Effector memory CD8-positive, alpha-beta T cell (primary cell): ENCODE measurements around the gene DIS3L2.
A peak's percentile ranks its signal among the peaks of the same experiment; 100 is the strongest.
"Not testable (repeated sequence)": the region's sequence is repeated elsewhere in the genome, so short reads cannot be mapped to it uniquely, and the experiment has no call there.

Experiments
- ATAC-seq: fragments of 150-1000 bp; cut with Tn5 transposase; replicated peaks from 2 replicates; pipeline ENCODE4 v1.10.0; 2021; ENCODE audit warnings: mild to moderate bottlenecking, moderate library complexity
- DNase-seq, 3 experiments: peaks; one replicate each; pipeline ENCODE4 v3.0.0; 2021
- H3K27ac Mint-ChIP-seq, 2 donors: one replicate each; pipeline ENCODE4 v1.8.0; 2022; ENCODE audit warnings: mild to moderate bottlenecking in 2 of 2, mixed read lengths in 2 of 2, moderate library complexity in 2 of 2
- H3K27me3 Mint-ChIP-seq, 2 donors: one replicate each; pipeline ENCODE4 v1.8.0; 2022; ENCODE audit warnings: mixed read lengths in 2 of 2
- H3K36me3 Mint-ChIP-seq: one replicate; pipeline ENCODE4 v1.8.0; 2022; ENCODE audit warnings: mild to moderate bottlenecking, moderate library complexity, mixed read lengths; ENCODE audit not compliant: insufficient read depth
- H3K4me1 Mint-ChIP-seq, 2 donors: one replicate each; pipeline ENCODE4 v1.8.0; 2022; ENCODE audit warnings: low read depth in 2 of 2, mixed read lengths in 2 of 2
- H3K4me3 Mint-ChIP-seq, 2 donors: one replicate each; pipeline ENCODE4 v1.8.0; 2022; ENCODE audit warnings: mild to moderate bottlenecking in 2 of 2, mixed read lengths in 2 of 2, moderate library complexity in 2 of 2
- H3K9me3 Mint-ChIP-seq, 2 donors: one replicate each; pipeline ENCODE4 v1.8.0; 2022; ENCODE audit warnings: mixed read lengths in 2 of 2

Gene DIS3L2

DNA sequence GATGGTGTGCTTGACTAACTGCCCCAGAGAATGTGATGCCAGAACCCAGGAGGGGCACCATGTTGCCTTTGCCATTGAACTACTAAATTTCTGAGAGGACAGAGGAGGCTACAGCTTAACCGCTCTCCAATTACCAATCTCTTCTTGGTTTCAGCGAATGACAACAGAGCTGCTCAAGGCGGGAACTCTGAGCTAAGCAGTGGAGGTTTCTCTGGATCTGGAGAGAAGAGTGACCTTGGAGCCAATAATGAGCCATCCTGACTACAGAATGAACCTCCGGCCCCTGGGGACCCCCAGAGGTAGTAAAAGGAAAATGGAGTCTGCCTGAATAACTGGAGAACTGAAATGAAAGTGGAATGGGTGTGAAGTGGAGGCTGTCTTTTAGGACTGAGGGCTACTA lies 53.2 kb downstream of the DIS3L2 start:
- Mint-ChIP-seq H3K9me3 (no peaks in the 10 kb centered on the region), H3K27ac (no peak overlapping the region), H3K4me3 (no peak overlapping the region), H3K4me1 (peaks cover 8 to 14% of the 10 kb centered on the region in 2 donors), H3K36me3 (peaks cover 7% of the 10 kb centered on the region), H3K27me3 (no peaks in the 10 kb centered on the region)
- DNase-seq: no peak
- no peak for ATAC-seq

DNA sequence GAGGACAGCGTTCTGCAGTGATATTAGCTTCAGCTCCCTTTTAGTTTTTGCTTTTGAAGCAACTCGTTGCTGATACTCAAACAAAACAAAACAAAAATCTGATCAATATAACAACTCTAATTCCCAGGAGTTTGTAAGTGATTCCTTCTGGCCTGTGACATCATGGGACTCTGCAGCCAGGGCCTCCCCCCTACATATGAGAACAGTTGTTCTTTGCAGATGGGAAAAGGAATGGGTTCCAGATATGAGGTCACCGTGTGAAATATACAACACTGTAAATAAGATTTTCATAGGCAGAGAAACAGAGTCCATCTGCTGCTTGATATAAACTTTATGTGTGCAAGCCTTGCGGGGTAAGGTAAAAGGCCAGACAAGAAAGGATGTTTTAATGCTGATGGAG lies 56.7 kb downstream of the DIS3L2 start:
- Mint-ChIP-seq H3K4me1 (peaks cover 4 to 8% of the 10 kb centered on the region in 2 donors), H3K36me3 (peaks cover 7% of the 10 kb centered on the region), H3K27ac (peak overlapping the region in 1 of 2 donors; percentile 42), H3K9me3 (no peaks in the 10 kb centered on the region), H3K4me3 (no peak overlapping the region), H3K27me3 (no peaks in the 10 kb centered on the region)
- ATAC-seq (no peak), DNase-seq (no peak)

DNA sequence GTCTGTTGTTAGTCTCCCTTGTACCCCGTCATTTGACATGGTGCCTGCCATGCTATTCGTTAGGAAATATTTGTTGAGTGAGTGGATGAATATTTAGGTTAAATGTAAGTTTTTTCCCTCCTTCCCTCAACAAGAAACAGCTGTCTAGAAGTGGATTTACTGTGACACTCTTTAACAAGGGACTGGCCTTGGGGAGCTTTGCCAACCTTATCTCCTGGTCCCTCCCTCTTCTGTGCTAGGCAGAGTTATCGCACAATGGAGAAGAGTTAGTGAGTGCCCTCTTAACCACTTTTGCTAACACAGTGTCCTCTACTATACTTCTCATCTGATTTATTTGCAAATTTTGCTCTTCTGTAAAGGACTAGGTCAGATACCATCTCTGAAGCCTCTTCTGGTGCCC lies 61.2 kb downstream of the DIS3L2 start:
- ATAC-seq (no peak), DNase-seq (no peak)
- H3K4me1 Mint-ChIP-seq: peaks cover 0 to 1% of the 10 kb centered on the region in 2 donors

DNA sequence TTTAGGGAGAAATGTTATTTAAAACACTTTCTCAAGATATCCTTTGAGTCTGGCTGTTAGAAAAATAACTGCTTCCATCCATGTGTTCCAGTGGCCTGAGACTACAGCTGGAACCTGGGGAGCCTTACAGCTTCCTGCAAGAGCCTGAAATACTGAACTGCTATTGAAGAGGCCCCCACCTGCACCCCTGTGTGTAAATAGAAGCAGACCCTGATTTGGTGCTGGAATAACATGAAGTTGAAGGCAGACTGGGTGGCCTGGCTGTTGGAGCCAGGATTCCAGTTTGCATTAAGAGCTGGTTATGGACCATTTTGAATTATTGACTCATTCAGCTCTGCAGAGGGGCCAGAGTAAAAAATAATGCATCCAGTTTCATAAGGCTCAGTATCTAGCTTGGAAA lies 61.9 kb downstream of the DIS3L2 start:
- DNase-seq (no peak), ATAC-seq (no peak)
- no peak overlapping the region for H3K27ac Mint-ChIP-seq
- no peaks in the 10 kb centered on the region for H3K27me3 Mint-ChIP-seq
- no peak overlapping the region for H3K4me3 Mint-ChIP-seq
- H3K4me1 Mint-ChIP-seq: peaks cover 3 to 6% of the 10 kb centered on the region in 2 donors
- no peaks in the 10 kb centered on the region for H3K9me3 Mint-ChIP-seq
- H3K36me3 Mint-ChIP-seq: peaks cover 13% of the 10 kb centered on the region

More for the DNA sequence above, 61.2 kb downstream of the DIS3L2 start:
- Mint-ChIP-seq H3K36me3 (peaks cover 14% of the 10 kb centered on the region), H3K27me3 (no peaks in the 10 kb centered on the region), H3K27ac (no peak overlapping the region), H3K4me3 (no peak overlapping the region), H3K9me3 (no peaks in the 10 kb centered on the region)

DNA sequence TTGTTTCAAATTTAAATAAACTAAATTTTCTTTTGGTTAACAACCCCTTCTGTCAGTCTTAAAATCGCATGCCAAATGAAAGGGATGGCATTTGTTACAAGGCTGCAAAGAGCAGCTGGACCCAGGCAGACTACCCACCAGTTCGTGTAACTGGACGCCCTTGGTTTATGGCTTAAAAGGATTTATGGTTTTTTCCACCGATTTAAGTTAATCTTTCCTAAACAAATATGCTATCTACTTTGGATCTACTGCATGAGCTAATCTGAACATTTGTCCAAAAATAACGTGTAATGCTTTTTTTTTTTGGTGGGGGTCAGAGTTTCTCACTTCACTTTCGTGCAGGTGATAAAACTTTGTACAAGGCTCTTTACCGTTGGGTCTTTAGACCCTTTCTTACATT lies 62.9 kb downstream of the DIS3L2 start:
- ATAC-seq: no peak
- Mint-ChIP-seq H3K9me3 (no peaks in the 10 kb centered on the region), H3K4me1 (peaks cover 6 to 16% of the 10 kb centered on the region in 2 donors), H3K27ac (no peak overlapping the region), H3K4me3 (no peak overlapping the region), H3K27me3 (no peaks in the 10 kb centered on the region), H3K36me3 (peaks cover 13% of the 10 kb centered on the region)
- DNase-seq: no peak

DNA sequence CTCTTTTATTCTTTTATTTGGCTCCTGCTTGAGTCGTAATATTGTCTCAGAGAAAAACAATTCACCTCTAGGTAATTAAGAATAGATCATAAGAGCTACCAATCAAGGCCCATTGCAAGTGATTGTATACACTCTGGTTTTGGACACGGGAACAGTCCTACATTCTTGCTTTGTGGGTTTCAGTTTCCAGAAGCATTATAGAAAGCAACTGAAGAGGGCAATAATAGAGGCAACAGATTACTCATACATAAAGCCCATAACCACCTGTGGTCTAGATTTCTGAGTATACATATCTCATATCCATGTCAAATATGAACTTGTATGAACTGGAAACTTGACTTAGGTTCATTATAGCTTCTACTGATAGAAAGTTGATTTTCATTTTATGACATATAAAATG lies 65.4 kb downstream of the DIS3L2 start:
- H3K36me3 Mint-ChIP-seq: peaks cover 18% of the 10 kb centered on the region
- H3K27me3 Mint-ChIP-seq: no peaks in the 10 kb centered on the region
- ATAC-seq (no peak), DNase-seq (no peak)
- peaks cover 7 to 16% of the 10 kb centered on the region in 2 donors for H3K4me1 Mint-ChIP-seq
- peak overlapping the region; percentile 12 to 61 for H3K27ac Mint-ChIP-seq
- H3K4me3 Mint-ChIP-seq: no peak overlapping the region
- no peaks in the 10 kb centered on the region for H3K9me3 Mint-ChIP-seq

DNA sequence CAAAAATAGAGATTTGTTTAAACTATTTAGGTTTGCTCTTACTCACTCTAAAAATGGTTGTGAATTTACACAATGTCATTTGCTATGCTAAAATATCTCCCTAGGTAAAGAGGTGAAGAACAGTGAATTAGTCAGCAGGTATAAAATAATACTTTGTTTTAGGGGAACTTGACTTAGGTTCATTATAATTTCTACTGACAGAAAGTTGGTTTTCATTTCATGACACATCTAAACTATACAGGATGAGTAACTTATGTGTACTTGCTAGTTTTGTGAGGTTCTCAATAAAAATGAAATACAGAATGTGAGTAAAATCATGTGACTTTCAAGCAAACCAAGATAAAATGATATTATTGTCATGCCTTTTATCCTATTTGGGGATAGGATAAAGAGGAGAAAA lies 66.0 kb downstream of the DIS3L2 start:
- Mint-ChIP-seq H3K36me3 (peaks cover 18% of the 10 kb centered on the region), H3K9me3 (no peaks in the 10 kb centered on the region), H3K27me3 (no peaks in the 10 kb centered on the region), H3K4me3 (no peak overlapping the region), H3K27ac (peak overlapping the region; percentile 12 to 61), H3K4me1 (peaks cover 7 to 16% of the 10 kb centered on the region in 2 donors)
- ATAC-seq (no peak), DNase-seq (no peak)

DNA sequence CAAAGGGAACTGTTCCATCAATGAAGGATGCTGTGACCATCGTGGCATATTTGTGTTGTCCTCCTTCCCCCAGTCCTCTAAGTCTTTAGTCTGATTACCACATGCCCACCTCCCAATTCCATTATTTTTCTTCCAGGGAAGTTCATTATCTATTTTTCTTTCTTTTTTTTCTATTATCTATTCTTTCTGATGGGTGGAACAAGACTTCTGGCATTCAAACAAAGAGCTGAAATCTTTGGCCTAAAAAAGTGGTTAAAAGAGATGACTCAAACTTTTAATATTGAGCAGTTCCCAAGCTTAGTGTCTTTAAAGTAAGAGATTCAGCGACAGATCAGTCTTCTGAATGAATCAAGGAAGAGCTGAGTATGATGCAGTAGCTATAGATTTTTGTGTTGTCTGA lies 66.6 kb downstream of the DIS3L2 start:
- Mint-ChIP-seq H3K9me3 (no peaks in the 10 kb centered on the region), H3K4me3 (no peak overlapping the region), H3K27me3 (no peaks in the 10 kb centered on the region), H3K4me1 (peaks cover 7 to 21% of the 10 kb centered on the region in 2 donors), H3K36me3 (peaks cover 18% of the 10 kb centered on the region), H3K27ac (no peak overlapping the region)
- no peak for ATAC-seq
- DNase-seq: no peak

DNA sequence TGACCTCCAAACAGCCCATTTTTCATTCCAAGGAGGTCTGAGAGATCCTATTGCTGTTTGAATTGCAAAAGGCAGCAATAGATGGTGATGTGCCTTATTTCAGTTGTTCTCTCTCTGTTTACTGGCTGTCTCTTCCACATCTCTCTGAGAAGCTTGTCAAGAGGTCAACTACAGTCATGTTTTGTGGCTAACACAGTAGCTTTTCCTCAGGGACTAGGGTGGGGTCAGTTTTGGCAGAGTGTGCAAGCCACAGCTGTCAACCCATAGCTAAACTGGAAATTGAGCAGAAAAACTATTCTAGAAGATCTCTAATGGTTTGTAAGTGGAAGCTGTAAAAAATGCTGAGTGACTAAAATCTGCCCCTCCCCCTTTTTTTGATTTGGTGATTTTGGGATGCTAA lies 67.1 kb downstream of the DIS3L2 start:
- H3K27ac Mint-ChIP-seq: peak overlapping the region in 1 of 2 donors; percentile 66
- no peaks in the 10 kb centered on the region for H3K9me3 Mint-ChIP-seq
- H3K36me3 Mint-ChIP-seq: peaks cover 18% of the 10 kb centered on the region

DNA sequence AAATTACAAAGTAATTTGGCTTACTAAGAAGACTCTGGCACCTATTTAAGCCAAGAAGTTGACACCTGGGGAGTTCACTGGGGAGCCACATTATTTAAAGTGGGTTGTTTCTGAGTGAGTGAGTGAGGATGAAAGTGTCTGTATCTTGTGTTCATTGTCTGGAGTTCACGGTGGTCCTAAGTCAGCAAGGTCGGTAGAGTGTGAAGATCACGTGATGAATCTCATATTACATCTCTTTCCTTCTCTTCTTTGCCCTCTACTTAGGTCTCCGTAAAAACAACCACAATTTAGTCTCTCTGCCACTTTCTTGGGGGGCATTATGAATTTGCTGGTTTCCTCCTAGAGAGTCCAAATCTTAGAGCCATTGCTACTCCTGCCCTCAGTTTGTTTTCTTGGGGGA lies 67.8 kb downstream of the DIS3L2 start:
- H3K4me1 Mint-ChIP-seq: peaks cover 9 to 31% of the 10 kb centered on the region in 2 donors
- no peak for ATAC-seq
- peak overlapping the region in 1 of 2 donors; percentile 66 for H3K27ac Mint-ChIP-seq
- peaks cover 13% of the 10 kb centered on the region for H3K36me3 Mint-ChIP-seq
- no peaks in the 10 kb centered on the region for H3K9me3 Mint-ChIP-seq
- H3K27me3 Mint-ChIP-seq: no peaks in the 10 kb centered on the region
- H3K4me3 Mint-ChIP-seq: no peak overlapping the region
- DNase-seq: no peak

More for the DNA sequence above, 67.1 kb downstream of the DIS3L2 start:
- Mint-ChIP-seq H3K4me1 (peaks cover 7 to 25% of the 10 kb centered on the region in 2 donors), H3K4me3 (no peak overlapping the region), H3K27me3 (no peaks in the 10 kb centered on the region)
- ATAC-seq: no peak
- DNase-seq: no peak

DNA sequence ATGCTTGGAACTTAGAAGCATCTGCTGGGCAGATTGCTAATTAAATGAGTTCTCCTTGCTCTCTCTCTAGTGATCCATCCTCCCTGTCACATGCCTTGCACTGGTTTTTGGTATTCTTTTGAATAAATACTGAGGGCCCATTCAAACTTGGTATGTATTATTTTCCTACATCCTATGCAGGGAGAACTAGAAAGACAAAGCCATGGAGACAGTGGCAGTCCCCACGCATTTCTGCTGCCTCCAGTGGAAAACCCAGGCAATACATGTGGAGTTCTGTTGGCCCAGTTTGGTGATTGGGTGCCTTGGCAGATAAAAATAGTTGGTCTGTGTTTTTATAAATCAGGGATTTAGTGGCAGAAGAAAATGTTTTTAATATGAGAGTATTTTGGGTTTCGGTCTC lies 68.7 kb downstream of the DIS3L2 start:
- Mint-ChIP-seq H3K4me3 (no peak overlapping the region), H3K27me3 (no peaks in the 10 kb centered on the region), H3K4me1 (peaks cover 10 to 40% of the 10 kb centered on the region in 2 donors), H3K27ac (no peak overlapping the region), H3K9me3 (no peaks in the 10 kb centered on the region), H3K36me3 (peaks cover 8% of the 10 kb centered on the region)
- no peak for ATAC-seq
- DNase-seq: no peak

DNA sequence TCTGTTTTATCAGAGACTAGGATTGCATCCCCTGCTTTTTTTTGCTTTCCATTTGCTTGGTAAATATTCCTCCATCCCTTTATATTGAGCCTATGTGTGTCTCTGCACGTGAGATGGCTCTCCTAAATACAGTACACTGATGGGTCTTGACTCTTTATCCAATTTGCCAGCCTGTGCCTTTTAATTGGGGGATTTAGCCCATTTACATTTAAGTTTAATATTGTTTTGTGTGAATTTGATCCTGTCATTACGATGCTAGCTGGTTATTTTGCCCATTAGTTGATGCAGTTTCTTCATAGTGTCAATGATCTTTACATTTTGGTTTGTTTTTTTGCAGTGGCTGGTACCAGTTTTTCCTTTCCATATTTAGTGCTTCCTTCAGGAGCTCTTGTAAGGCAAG lies 73.8 kb downstream of the DIS3L2 start:
- peaks cover 9 to 46% of the 10 kb centered on the region in 2 donors for H3K4me1 Mint-ChIP-seq
- not testable (repeated sequence) for ATAC-seq, DNase-seq, H3K4me3 Mint-ChIP-seq, H3K36me3 Mint-ChIP-seq, H3K27ac Mint-ChIP-seq, H3K27me3 Mint-ChIP-seq, H3K9me3 Mint-ChIP-seq

DNA sequence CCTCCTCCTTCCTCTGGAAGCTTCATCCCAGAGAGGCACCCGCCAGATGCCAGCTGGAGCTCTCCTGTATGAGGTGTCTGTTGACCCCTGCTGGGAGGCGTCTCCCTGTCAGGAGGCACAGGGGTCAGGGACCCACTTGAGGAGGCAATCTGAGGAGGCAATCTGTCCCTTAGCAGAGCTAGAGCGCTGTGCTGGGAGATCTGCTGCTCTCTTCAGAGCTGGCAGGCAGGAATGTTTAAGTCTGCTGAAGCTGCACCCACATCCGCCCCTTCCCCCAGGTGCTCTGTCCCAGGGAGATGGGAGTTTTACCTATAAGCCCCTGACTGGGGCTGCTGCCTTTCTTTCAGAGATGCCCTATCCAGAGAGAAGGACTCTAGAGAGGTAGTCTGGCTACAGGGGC lies 75.4 kb downstream of the DIS3L2 start:
- H3K27ac Mint-ChIP-seq, H3K9me3 Mint-ChIP-seq, DNase-seq, ATAC-seq, H3K4me3 Mint-ChIP-seq, H3K27me3 Mint-ChIP-seq, H3K36me3 Mint-ChIP-seq: not testable (repeated sequence)
- peaks cover 16 to 60% of the 10 kb centered on the region in 2 donors for H3K4me1 Mint-ChIP-seq

DNA sequence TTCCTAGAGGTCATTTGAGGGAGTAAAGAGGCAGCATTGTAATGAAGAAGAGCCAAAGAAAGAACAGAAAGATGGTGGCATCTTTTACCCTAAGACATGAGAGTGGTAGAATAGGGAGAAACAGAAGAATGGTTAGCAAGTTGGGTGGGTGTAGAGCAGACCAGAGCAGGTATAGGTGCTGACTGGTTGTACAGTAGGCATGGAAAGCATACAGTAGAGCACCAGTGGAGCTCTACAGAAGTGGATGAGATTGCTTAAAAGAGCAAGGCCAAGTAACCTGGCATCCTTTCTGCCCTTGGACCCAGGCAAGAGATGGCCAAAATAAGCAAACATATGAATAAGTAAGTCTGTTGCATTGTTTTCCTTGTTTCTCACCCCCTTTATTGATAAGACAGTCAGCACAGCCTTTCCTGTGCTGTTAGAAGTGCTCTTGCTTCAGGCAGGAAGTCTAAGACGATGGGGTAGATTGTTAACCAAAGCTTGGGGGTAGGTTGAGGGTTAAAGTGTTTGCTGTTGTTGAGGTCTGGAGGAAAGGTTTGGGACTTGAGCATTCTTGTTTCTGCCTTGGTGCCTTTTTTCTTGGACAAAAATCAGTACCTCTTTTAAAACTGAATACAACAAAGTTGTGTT lies 76.9 kb downstream of the DIS3L2 start:
- DNase-seq: no peak
- Mint-ChIP-seq H3K9me3 (no peaks in the 10 kb centered on the region), H3K4me1 (peaks cover 16 to 52% of the 10 kb centered on the region in 2 donors), H3K36me3 (no peaks in the 10 kb centered on the region), H3K4me3 (no peak overlapping the region), H3K27ac (peak overlapping the region in 1 of 2 donors; percentile 0), H3K27me3 (no peaks in the 10 kb centered on the region)
- no peak for ATAC-seq
